D721Med (cell line): ENCODE results near the gene COMMD3.

ENCODE experiments used
- DNase-seq: peaks from one replicate; pipeline ENCODE4 v3.0.0; 2011; ENCODE audit warnings: low spot score; ENCODE audit not compliant: insufficient read length
- FAIRE-seq: peaks from 2 replicates; lab custom pipeline; 2011; peaks lifted over from hg19 to GRCh38; lab: Jason Lieb, UNC
- TF ChIP-seq, protein P1 (sequence below): IDR thresholded peaks from 2 replicates; pipeline ENCODE4 v1.5.1; 2012; ENCODE audit warnings: mild to moderate bottlenecking, control low read depth; ENCODE audit not compliant: insufficient read depth; ENCODE audit errors: missing control alignments

The COMMD3 gene

DNA sequence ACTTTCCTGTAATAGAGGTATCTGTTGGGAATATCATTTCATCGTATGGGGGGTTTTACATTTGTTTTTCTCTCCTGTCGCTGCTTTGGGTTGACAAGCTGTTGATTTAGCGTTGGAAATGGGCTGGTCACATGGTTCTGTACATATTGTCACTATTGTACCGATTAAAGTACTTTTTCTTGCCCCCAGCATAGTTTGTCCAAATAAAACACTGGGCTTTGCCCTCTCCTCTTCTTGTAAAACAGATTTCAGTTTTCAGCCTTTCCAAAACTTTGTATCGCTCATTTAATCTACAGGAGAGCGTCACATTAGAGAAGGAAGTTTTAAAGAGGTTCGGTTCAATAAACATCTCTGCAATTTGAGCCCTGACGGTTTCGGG is 8.7 kb downstream of the COMMD3 start:
- TF ChIP-seq, protein P1, sequence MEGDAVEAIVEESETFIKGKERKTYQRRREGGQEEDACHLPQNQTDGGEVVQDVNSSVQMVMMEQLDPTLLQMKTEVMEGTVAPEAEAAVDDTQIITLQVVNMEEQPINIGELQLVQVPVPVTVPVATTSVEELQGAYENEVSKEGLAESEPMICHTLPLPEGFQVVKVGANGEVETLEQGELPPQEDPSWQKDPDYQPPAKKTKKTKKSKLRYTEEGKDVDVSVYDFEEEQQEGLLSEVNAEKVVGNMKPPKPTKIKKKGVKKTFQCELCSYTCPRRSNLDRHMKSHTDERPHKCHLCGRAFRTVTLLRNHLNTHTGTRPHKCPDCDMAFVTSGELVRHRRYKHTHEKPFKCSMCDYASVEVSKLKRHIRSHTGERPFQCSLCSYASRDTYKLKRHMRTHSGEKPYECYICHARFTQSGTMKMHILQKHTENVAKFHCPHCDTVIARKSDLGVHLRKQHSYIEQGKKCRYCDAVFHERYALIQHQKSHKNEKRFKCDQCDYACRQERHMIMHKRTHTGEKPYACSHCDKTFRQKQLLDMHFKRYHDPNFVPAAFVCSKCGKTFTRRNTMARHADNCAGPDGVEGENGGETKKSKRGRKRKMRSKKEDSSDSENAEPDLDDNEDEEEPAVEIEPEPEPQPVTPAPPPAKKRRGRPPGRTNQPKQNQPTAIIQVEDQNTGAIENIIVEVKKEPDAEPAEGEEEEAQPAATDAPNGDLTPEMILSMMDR, result no peak
- DNase-seq (no peak), FAIRE-seq (no peak)

DNA sequence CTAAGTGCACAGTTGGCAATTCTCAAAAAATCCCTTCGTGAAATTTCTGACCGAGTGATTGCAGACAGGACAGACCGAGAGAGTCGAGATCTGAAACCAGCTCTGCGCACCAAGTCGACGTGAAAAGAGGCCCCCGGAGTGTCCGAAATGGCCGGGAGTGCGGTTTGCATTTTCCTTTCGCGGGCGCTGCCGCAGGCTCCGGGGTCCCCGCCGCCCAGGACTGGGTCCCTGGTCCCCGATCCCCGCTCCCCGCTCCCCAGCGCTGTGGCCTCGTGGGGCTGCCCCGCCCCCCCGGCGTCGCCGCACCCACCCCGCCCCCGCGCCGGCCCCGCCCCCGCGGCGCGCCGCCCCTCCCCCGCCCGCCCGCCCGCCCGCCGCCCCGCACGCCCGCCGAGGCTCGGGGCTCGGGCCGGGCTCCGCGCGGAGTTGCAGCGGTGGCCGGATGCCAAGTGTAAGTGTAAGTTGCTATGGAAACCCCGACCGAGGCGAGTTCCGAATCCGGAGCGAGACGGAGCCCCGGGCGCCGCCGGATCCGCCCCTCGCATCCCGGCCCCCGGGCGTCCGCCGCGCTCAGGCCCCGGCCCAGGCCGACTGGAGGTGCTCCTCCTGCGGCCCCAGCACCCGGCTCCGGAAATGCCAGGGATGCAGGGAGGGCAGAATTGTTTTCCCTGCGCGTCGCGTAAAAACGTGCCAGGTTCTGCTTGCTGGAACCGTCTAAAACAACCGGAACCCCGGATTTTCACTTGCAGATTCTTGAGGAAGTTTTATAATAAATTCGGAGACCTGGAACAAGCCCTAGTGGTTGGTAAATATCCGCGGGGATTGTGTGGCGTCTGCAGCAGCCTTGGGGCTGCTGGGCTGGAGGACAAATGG is 9.3 kb downstream of the COMMD3 start:
- TF ChIP-seq, protein P1, result no peak
- DNase-seq (no peak), FAIRE-seq (no peak)

DNA sequence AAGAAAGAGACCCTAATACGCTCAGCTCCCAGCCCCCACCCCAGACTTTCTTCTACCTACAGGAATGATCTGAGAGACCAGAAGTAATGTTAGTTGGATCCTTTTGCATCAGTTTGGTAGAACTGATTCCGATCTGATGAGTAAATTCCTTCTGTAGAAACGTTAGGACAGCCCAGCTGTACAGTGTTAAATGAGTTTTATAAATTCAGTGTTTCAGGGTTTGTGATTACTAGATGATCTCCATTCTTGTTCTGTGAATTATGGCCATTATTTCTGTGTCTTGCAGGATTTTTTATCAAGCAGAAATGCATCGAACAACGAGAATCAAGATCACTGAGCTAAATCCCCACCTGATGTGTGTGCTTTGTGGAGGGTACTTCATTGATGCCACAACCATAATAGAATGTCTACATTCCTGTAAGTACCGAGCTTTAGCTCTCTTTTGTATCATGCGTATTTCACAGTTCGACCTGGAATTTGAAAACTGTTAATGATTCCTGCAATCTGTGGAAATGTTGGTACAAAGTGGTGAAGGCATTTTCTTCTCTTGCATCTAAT is 10.0 kb downstream of the COMMD3 start:
- TF ChIP-seq, protein P1, result no peak
- DNase-seq, result no peak
- no peak for FAIRE-seq

DNA sequence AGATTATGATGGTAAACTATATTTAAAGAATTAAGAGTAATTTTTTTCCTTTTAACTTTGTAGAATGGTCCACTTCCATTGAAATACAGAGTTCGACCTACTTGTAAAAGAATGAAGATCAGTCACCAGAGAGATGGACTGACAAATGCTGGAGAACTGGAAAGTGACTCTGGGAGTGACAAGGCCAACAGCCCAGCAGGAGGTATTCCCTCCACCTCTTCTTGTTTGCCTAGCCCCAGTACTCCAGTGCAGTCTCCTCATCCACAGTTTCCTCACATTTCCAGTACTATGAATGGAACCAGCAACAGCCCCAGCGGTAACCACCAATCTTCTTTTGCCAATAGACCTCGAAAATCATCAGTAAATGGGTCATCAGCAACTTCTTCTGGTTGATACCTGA is 13.0 kb downstream of the COMMD3 start:
- no peak for DNase-seq
- FAIRE-seq, result no peak
- TF ChIP-seq, protein P1, result no peak

DNA sequence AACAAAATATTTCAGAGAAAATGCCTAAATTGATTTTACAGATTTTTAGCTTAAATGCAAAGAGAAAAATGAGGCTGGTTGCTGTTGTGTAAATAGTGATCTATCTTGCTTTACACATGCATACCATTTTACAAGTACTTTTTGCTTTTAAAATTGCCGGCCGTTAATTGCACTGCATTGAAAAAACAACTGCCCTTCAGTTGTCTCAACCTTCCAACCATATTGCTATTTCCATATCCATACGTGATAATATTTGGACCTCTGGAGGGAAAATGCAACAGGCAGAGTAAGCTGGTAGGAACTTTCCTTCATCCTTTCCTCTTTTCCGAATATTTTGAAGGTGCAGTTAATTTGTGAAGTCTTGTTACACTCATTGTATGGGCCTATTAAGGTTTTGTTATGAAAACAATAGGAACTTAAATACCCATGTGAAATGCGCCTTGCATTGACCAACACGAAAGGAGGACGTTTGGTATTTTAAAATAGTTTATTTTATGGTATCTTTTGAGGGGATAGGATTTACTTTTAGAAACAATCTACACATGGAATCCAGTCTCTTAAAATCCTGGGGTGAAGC is 16.0 kb downstream of the COMMD3 start:
- DNase-seq (no peak), FAIRE-seq (no peak)

DNA sequence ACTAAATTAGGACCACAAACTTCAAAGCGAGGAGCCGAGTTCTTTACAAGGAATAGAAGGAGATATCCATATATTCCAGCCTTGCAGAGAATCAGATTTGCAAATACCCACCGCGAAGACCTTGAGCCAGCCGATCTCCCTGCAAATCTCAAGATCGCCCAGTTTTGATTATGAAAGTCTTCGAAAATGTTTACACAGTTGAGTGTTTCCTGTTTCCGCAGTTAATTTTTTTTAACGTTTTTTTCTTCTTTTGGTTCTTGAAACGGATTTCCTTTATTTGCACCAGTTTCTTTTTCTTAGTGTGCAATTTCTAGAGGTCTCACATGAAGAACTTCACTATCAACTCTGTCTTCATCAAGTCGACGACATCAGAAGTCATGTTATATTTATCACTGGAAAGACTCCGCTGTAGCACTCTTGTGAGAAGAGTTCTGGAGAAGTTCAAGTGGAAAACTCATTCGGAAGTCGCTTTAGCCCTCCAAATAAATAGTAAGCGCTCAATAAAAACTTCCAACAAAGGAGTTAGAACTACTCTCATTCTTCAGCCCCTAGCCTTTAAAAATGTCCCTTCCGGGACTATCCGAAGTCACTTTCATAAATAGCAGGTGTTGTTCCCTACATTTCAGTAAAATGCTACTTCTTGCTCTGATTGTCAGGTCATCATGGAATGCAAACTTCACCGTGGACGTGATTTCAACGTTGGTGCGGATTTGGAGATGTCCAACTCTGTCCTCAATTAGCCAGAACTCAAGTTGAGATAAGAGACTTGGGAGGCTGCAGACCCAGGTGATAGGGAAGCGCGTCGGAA is 17.2 kb downstream of the COMMD3 start:
- DNase-seq, result no peak
- TF ChIP-seq, protein P1, result no peak
- FAIRE-seq, result no peak

More for the DNA sequence above, 16.0 kb downstream of the COMMD3 start:
- TF ChIP-seq, protein P1, result no peak
